ENCODE measurements around the gene SMIM1. TPM values are rescaled to one million over a fixed set of nuclear protein-coding genes. Genes with fewer than 3 reads are reported as not detected.
"Not testable (repeated sequence)": the region's sequence is repeated elsewhere in the genome, so short reads cannot be mapped to it uniquely, and the experiment has no call there.

Gene SMIM1
- total RNA-seq, 1 donor from 2014 or later, result 8.0 TPM

- intact Hi-C loops (cut with DNase I), result no loop called here
- no peak for DNase-seq (ENCODE audit: low spot score)
Measured at GRCh38 chr1:3786468-3787348, 14.2 kb downstream of the SMIM1 start.

GRCh38 chr1:3787349-3787715 is 14.8 kb downstream of the SMIM1 start:
- DNase-seq (ENCODE audit: low spot score), result no peak

GRCh38 chr1:3787745-3788605 is 15.4 kb downstream of the SMIM1 start:
- DNase-seq (ENCODE audit: low spot score), result no peak
- intact Hi-C loops (cut with DNase I), result no loop called here

More at GRCh38 chr1:3787349-3787715, 14.8 kb downstream of the SMIM1 start:
- intact Hi-C loops (cut with DNase I), result no loop called here

- intact Hi-C loops (cut with DNase I), result no loop called here
- DNase-seq (ENCODE audit: low spot score), result no peak
Measured at GRCh38 chr1:3788756-3789420, 16.3 kb downstream of the SMIM1 start.

- intact Hi-C loops (cut with DNase I), result loop anchor here (10.0 kb wide), 1 partner anchor 165 kb away; the partner anchor contains the start of gene TPRG1L
- DNase-seq (ENCODE audit: low spot score), result no peak
Measured at GRCh38 chr1:3789421-3790300, 17.1 kb downstream of the SMIM1 start.

GRCh38 chr1:3790500-3790923 is 18.0 kb downstream of the SMIM1 start:
- peak; percentile 69 for DNase-seq (ENCODE audit: low spot score)
- intact Hi-C loops (cut with DNase I), result loop anchor here (10.0 kb wide), 1 partner anchor 166 kb away; the partner anchor contains the start of gene TPRG1L

GRCh38 chr1:3790952-3791351 is 18.4 kb downstream of the SMIM1 start:
- intact Hi-C loops (cut with DNase I), result loop anchor here (10.0 kb wide), 1 partner anchor 166 kb away; the partner anchor contains the start of gene TPRG1L
- DNase-seq (ENCODE audit: low spot score), result peak; percentile 68

- DNase-seq (ENCODE audit: low spot score), result no peak
- intact Hi-C loops (cut with DNase I), result loop anchor here (2.0 to 10.0 kb wide), 3 partner anchors 49 to 171 kb away; partner anchors contain the start of genes C1orf174 and TPRG1L
Measured at GRCh38 chr1:3795453-3796214, 23.1 kb downstream of the SMIM1 start.

GRCh38 chr1:3796215-3797061 is 23.9 kb downstream of the SMIM1 start, which contains the start of gene LRRC47:
LRRC47 (minus strand) TSS chr1:3796498; CDS start chr1:3796476, 22 bp downstream.
- intact Hi-C loops (cut with DNase I), result loop anchor here (2.0 to 10.0 kb wide), 3 partner anchors 50 to 172 kb away; partner anchors contain the start of genes C1orf174 and TPRG1L
- peak; percentile 98 for DNase-seq (ENCODE audit: low spot score)

GRCh38 chr1:3799976-3800685 is 27.6 kb downstream of the SMIM1 start:
- DNase-seq (ENCODE audit: low spot score), result no peak
- intact Hi-C loops (cut with DNase I), result loop anchor here (10.0 kb wide), 1 partner anchor 175 kb away; the partner anchor contains the start of gene TPRG1L

GRCh38 chr1:3800795-3801194 is 28.2 kb downstream of the SMIM1 start:
- DNase-seq (ENCODE audit: low spot score); intact Hi-C loops (cut with DNase I): not testable (repeated sequence)

- intact Hi-C loops (cut with DNase I), result no loop called here
- peak; percentile 1 for DNase-seq (ENCODE audit: low spot score)
Measured at GRCh38 chr1:3803905-3804626, 31.5 kb downstream of the SMIM1 start.

GRCh38 chr1:3804627-3804944 is 32.0 kb downstream of the SMIM1 start:
- intact Hi-C loops (cut with DNase I); DNase-seq (ENCODE audit: low spot score): not testable (repeated sequence)

GRCh38 chr1:3805038-3805437 is 32.5 kb downstream of the SMIM1 start:
- no peak for DNase-seq (ENCODE audit: low spot score)
- intact Hi-C loops (cut with DNase I), result no loop called here

GRCh38 chr1:3807769-3808168 is 35.2 kb downstream of the SMIM1 start:
- DNase-seq (ENCODE audit: low spot score), result no peak

GRCh38 chr1:3809680-3810079 is 37.1 kb downstream of the SMIM1 start:
- intact Hi-C loops (cut with DNase I), result no loop called here

More at GRCh38 chr1:3807769-3808168, 35.2 kb downstream of the SMIM1 start:
- intact Hi-C loops (cut with DNase I), result no loop called here

More at GRCh38 chr1:3809680-3810079, 37.1 kb downstream of the SMIM1 start:
- no peak for DNase-seq (ENCODE audit: low spot score)

Data from cardiac septum (tissue), 1 donor.